RWPE2 (cell line): ENCODE data around the gene BBS12.

Experiments used
- ATAC-seq: fragments of 200-7000 bp; cut with Tn5 transposase; 3 replicates; pipeline ENCODE4 v1.9.1; 2021; ENCODE audit warnings: low read depth
- DNase-seq: peaks from one replicate; pipeline ENCODE4 v3.0.0-alpha.2; 2020; ENCODE audit warnings: low spot score
- H3K27ac ChIP-seq: fragments of 450-650 bp; 2 replicates; pipeline ENCODE4 v1.5.1; 2017; ENCODE audit warnings: mild to moderate bottlenecking; ENCODE audit not compliant: poor library complexity, severe bottlenecking
- H3K27me3 ChIP-seq: fragments of 250-450 bp; sonication (Bioruptor Pico); 2 replicates; pipeline ENCODE4 v1.5.1; 2021; ENCODE audit warnings: mild to moderate bottlenecking, moderate library complexity; ENCODE audit not compliant: insufficient read depth, poor library complexity, severe bottlenecking
- H3K36me3 ChIP-seq: fragments of 250-450 bp; sonication (Bioruptor Pico); 2 replicates; pipeline ENCODE4 v1.5.1; 2020; ENCODE audit warnings: low read depth, mild to moderate bottlenecking, moderate library complexity
- H3K4me1 ChIP-seq: fragments of 250-450 bp; sonication (Bioruptor Pico); 2 replicates; pipeline ENCODE4 v1.5.1; 2021; ENCODE audit warnings: mild to moderate bottlenecking, moderate library complexity; ENCODE audit not compliant: insufficient read depth, poor library complexity, severe bottlenecking
- H3K4me3 ChIP-seq: fragments of 250-450 bp; sonication (Bioruptor Pico); 2 replicates; pipeline ENCODE4 v1.5.1; 2021; ENCODE audit warnings: mild to moderate bottlenecking, moderate library complexity; ENCODE audit not compliant: severe bottlenecking
- H3K9me3 ChIP-seq: fragments of 250-450 bp; sonication (Bioruptor Pico); 2 replicates; pipeline ENCODE4 v1.5.1; 2021; ENCODE audit warnings: mild to moderate bottlenecking, moderate library complexity; ENCODE audit not compliant: severe bottlenecking
- TF ChIP-seq, protein P1 (sequence below): fragments of 450-650 bp; IDR thresholded peaks from one replicate; pipeline ENCODE4 v1.5.1; 2017; ENCODE audit warnings: mild to moderate bottlenecking, moderate library complexity; ENCODE audit not compliant: poor library complexity, severe bottlenecking

The BBS12 gene

DNA sequence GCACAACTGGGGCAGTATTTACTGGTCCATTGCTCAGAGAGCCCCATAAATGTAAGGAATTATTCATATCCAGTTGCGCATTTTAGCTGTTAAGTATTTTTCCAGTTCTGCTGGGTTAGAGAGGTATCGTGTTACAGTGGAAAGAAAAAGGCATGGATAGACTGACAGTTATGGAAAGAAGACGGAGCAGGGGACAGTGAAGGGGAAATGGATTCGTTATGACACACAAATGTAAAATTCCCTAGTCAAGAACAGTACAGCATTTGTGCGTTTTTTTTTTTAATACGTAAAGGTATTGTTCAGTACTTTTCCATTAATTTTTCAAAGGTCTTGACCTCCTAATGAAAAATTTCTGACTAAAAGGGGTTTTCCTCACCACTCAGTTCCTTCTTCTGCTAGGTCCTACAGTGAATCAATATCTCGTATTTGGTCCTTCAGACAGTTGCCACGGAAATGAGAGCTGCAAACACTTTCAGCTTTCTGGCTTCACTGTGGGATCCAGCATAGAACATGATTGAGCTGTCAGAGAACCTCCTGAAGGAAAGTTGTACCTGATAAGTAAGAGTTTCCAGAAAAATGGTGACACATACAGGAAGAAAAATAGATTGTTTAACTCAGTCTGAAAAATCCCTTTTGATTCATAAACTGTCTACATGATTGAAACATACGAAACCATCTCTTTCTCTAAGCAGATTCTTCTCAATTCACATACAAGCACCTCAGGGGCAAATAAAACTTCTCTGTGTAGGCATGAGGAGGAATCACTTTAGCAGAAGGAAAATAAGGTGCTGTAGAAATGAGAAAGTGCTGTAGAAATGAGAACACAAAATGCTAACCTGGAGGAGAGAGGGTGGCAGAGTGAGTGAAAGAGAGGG, 21.8 kb upstream of the BBS12 start:
- no peaks in the 10 kb centered on the region for H3K4me1 ChIP-seq
- TF ChIP-seq, protein P1, sequence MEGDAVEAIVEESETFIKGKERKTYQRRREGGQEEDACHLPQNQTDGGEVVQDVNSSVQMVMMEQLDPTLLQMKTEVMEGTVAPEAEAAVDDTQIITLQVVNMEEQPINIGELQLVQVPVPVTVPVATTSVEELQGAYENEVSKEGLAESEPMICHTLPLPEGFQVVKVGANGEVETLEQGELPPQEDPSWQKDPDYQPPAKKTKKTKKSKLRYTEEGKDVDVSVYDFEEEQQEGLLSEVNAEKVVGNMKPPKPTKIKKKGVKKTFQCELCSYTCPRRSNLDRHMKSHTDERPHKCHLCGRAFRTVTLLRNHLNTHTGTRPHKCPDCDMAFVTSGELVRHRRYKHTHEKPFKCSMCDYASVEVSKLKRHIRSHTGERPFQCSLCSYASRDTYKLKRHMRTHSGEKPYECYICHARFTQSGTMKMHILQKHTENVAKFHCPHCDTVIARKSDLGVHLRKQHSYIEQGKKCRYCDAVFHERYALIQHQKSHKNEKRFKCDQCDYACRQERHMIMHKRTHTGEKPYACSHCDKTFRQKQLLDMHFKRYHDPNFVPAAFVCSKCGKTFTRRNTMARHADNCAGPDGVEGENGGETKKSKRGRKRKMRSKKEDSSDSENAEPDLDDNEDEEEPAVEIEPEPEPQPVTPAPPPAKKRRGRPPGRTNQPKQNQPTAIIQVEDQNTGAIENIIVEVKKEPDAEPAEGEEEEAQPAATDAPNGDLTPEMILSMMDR: no peak
- no peak overlapping the region for H3K4me3 ChIP-seq
- ATAC-seq (no peak), DNase-seq (no peak)
- H3K27me3 ChIP-seq: no peaks in the 10 kb centered on the region
- no peaks in the 10 kb centered on the region for H3K9me3 ChIP-seq
- no peak overlapping the region for H3K27ac ChIP-seq
- H3K36me3 ChIP-seq: peaks cover 7% of the 10 kb centered on the region; the same call in 1 of the 2 replicates

DNA sequence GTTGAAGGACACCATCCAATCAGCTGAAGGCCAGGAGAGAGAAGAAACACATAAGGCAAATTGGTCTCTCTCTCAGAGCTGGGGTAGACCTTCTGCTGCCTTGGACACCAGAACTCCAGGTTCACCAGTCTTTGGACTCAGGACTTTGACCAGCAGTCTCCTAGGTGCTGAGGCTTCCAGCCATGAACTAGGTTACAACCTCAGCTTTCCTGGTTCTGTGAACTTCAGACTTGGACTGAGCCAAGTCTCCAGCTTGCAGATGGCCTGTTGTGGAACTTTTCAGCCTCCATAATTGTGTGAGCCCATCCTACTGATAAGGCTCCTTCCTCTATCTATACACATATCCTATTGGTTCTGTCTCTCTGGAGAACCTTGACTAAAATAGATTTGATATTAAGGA, 20.6 kb upstream of the BBS12 start:
- ATAC-seq: no peak
- Histone ChIP-seq H3K9me3 (no peaks in the 10 kb centered on the region), H3K4me3 (no peak overlapping the region), H3K27me3 (no peaks in the 10 kb centered on the region), H3K27ac (no peak overlapping the region), H3K36me3 (peaks cover 6% of the 10 kb centered on the region; the same call in 1 of the 2 replicates), H3K4me1 (no peaks in the 10 kb centered on the region)
- TF ChIP-seq, protein P1: no peak
- DNase-seq: no peak

DNA sequence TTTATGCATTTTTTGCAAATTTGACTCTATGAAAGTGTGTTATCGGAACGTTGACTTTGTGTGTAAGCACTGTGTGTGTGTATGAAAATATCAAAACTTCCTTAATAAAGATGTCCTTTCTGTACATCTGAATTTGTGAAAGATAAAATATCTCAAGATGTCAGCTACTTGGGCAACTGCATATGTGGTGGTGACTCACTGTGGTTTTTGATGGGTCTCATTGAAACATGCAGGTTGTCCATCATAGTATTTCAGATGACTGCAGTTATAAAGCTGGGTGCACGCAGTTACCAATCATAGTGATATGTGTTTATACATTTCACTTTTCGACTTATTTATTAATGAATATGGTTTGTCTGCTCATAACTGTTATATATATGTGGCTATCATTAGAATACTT, 19.7 kb upstream of the BBS12 start:
- DNase-seq (no peak), ATAC-seq (no peak)
- TF ChIP-seq, protein P1: no peak
- Histone ChIP-seq H3K4me1 (no peaks in the 10 kb centered on the region), H3K27me3 (no peaks in the 10 kb centered on the region), H3K4me3 (no peak overlapping the region), H3K36me3 (no peaks in the 10 kb centered on the region), H3K9me3 (no peaks in the 10 kb centered on the region), H3K27ac (no peak overlapping the region)

DNA sequence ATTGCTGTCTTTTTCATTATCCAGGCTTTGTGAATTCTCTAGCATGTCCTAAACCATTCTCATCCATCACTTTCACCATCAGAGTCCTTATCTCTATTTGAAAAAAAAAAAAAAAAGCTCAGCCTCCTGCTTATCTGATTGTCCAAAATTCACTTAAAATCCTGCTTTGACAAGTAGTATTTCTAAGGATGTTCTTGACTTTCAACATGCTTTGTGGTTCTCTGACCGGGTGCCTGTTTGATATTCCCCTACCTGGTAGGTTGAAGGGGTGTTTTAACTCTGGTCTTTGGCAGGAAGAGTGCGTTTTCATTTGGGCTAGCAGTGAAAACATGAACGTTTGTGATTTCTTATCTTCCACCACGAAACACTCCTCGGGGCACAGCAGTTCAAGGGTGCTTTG, 17.3 kb upstream of the BBS12 start:
- Histone ChIP-seq H3K4me3 (no peak overlapping the region), H3K27me3 (no peaks in the 10 kb centered on the region), H3K27ac (no peak overlapping the region), H3K36me3 (no peaks in the 10 kb centered on the region), H3K4me1 (no peaks in the 10 kb centered on the region), H3K9me3 (no peaks in the 10 kb centered on the region)
- ATAC-seq: no peak
- TF ChIP-seq, protein P1: no peak
- DNase-seq: no peak
